Amygdala (tissue), 56 donors: ENCODE measurements around the gene CATSPERE.
"Not testable (repeated sequence)": the region's sequence is repeated elsewhere in the genome, so short reads cannot be mapped to it uniquely, and the experiment has no call there.

ENCODE experiments used
- DNase-seq, 56 donors: peaks; one replicate each; lab custom pipeline; 2025; lab: John Stamatoyannopoulos, UW

The CATSPERE gene

DNA sequence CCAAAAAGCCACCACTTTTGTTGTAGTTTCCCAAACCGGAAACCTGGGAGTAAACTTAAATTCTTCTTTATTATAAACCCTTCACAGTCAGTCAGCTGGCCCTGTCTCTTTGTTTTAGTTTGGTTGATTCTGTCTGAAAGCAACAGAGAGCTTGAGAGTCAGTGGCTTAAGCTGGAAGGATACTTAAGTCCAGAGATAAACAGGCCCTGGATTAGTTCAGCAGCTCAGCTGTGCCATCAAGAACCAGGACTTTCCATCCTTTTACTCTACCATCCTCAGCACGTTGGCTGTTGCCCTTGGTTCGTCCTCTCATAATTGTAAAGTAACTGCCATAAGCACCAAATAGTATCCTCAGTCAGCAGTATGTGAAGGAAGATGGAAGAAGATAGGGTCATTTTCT lies 196.3 kb downstream of the CATSPERE start:
- DNase-seq = no peak

DNA sequence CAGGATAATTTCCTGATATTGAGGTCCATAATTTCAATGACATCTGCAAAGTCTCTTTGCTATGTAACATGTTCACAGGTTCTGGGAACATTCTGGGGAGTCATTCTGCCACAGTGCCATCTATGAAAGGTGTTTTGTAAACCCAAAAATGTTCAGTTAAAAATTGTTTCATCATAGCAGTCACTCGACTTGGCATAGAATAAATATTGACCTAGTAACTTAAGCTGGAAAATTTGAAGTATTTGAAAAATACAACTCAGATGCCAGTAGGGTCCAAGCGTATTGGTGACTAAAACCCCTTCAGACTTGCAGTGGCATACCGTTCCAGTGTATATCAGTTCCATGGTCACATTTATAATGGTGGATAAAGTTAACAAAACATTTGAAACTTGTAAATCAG lies 198.6 kb downstream of the CATSPERE start:
- DNase-seq = no peak

DNA sequence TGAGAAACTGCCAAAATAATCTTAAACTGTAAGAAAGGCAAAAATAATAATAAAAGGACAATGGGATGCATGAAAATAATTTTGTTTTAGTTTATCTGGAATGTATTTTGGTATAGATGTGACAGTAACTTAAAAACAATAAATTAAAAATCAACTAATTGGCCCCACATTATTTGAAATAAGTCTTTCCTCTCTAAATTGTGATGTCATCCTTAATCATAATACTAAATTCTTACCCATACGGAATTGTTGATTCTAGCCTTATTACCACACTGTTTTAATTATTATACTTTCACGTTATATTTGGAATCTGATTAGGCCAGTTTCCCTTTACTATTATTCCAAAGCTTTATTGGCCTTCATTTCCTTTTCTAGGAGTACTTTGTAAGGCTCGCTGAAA lies 199.5 kb downstream of the CATSPERE start:
- DNase-seq = no peak

DNA sequence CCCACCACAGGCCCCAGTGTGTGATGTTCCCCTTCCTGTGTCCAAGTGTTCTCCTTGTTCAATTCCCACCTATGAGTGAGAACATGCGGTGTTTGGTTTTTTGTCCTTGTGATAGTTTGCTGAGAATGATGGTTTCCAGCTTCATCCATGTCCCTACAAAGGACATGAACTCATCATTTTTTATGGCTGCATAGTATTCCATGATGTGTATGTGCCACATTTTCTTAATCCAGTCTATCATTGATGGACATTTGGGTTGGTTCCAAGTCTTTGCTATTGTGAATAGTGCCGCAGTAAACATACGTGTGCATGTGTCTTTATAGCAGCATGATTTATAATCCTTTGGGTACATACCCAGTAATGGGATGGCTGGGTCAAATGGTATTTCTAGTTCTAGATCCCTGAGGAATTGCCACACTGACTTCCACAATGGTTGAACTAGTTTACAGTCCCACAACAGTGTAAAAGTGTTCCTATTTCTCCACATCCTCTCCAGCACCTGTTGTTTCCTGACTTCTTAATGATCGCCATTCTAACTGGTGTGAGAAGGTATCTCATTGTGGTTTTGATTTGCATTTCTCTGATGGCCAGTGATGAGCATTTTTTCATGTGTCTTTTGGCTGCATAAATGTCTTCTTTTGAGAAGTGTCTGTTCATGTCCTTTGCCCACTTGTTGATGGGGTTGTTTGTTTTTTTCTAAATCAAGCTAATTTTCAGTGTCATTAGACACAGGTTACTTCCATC lies 200.7 kb downstream of the CATSPERE start:
- DNase-seq = not testable (repeated sequence)

DNA sequence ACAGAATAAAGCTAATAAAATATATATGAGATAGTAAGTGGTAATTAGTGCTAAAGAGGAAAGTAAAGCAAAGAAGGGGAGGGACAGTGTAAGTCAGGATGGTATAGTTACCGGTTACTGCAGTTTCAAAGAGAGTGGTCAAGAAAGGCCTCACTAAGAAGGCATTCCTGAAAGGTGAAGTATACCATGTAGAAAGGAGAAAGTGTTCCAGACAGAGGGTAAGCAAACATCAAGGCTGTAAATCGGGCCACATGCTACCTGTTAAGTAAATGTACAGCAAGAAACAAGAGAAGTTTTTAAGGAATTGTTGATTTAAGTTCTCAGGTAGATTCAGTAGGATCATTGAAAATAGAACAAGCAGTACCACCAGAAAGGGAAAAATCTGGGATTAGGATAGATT lies 201.5 kb downstream of the CATSPERE start:
- DNase-seq = no peak

DNA sequence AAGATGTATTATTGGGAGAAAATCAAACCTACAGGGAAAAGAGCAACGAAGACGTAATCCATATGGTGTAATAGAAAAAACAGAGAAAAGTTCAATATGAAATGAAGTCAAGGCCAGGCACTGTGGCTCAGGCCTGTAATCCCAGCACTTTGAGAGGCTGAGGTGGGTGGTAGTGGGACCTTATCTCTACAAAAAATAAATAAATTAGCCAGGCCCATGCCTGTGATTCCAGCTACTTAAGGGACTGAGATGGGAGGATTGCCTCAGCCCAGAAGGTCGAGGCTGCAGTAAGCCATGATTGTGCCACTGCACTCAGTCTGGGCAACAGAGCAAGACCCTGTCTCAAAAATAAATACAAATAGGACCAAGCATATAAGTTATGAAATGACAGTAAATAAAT lies 203.3 kb downstream of the CATSPERE start:
- DNase-seq = no peak

DNA sequence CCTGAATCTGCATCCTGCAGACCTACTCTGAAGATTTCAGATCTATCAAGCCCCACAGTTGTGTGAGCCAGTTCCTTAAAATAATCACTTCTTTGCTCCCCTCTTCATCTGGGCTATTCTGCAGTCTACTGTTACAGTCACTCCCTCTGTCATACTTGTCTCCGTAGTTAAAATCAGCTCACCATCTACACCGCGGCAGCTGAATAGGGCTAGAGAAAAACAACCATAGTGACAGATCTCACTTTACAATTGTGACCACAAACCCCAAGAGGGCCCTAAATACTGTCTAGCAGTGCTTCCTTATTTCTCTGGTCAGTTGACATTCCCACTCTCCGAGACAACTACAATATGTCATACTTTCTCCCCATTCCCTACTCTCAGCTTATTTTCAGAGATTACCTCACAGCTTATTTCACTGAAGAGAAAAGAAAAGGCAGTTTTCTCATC lies 204.7 kb downstream of the CATSPERE start:
- DNase-seq = no peak

DNA sequence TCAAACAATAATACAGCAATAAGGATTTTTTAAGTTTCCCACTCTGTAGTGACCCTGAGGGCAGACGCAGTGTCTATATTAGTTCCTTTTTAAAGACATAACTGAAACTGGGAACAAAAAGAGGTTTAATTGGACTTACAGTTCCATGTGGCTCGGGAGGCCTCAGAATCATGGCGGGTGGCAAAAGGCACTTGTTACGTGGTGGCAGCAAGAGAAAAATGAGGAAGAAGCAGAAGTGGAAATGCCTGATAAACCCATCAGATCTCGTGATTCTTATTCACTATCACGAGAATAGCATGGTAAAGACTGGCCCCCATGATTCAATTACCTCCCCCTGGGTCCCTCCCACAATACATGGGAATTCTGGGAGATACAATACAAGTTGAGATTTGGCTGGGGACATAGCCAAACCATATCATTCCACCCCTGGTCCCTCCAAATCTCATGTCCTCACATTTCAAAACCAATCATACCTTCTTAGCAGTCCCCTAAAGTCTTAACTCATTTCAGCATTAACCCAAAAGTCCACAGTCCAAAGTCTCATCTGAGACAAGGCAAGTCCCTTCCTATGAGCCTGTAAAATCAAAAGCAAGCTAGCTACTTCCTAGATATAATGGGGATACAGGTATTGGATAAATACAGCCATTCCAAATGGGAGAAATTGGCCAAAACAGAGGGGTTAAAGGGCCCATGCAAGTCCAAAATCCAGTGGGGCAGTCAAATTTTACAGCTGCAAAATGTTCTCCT lies 205.8 kb downstream of the CATSPERE start:
- DNase-seq = not testable (repeated sequence)

DNA sequence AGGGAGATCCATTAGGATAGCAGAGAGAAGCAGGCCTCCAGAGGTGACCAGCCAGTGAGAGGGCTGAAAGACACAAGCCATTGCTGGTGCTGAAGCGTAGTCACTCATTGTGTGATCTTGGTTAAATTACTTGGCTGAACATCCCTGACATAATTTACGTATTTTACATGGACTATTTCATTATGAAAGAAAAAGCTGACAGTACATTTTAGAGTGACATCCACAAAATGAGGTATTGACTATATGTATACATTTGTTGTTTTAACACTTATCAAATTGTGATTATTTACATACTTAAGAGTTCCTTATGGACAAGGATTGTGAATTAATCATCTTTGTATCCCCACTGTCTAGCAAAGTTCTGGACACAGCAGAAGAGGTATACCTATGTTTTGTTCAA lies 206.7 kb downstream of the CATSPERE start:
- no peak for DNase-seq

DNA sequence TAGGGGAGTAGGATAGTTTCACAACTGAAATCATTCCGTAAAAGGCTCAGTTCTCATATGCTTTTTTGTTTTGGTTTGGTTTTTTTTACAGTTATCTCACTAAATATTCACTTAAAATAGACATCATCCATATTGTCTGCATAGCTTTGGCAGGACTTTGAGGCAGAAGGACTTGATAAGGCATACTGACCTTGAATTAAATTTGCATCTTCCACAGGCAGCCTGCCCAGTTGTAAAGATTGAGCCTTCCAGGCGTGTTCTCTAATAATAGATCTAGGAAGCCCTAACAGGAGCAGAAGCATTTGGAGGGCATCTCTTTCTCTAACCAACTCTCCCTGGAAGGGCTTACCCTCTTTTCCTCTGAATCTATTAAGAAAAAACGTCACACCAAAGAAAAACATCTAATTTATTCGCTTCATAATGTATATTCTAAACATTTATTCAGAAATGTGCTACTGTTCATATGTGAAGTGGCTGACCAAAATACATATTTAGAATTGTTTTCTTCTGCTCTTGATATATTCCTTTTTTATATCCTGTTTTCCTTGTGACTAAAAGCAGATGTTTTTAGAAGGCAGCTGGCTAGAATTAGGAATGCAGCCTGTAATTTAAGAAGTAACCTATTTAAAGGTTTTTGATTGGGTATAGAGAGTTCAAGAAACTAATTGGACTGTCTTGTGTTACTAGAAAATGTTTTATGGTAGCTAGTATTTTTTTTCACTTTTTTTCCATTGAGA lies 212.0 kb downstream of the CATSPERE start:
- DNase-seq = no peak

DNA sequence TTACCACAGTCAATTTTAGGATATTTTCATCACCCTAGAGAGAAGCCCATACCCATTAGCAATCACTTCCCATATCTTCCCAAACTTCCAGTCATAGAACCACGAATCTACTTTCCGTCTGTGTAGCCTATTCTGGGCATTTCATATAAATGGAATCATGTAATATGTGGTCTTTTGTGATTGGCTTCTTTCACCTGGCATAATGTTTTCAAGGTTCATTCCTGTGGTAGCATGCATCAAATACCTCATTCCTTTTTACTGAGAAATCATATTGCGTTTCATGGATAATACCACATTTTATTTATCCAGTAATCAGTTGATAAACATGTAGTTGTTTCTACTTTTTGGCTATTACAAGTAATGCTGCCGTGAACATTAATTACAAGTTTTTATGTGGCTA lies 213.4 kb downstream of the CATSPERE start:
- no peak for DNase-seq

DNA sequence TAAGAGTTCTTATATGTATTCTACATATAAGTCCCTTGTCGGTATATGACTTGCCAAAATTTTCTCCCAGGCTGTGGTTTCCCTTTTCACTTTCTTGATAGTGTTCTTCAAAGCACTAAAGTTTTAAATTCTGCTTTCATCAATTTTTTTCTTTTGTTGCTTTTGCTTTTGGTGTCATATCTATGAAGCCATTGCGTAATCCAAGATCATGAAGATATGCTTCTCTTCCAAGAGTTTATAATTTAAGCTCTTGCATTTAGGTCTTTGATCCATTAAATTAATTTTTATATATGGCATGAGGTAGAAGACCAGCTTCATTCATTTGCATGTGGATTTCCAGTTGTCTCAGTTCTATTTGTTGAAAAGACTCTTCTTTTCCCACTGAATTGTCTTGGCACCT lies 214.1 kb downstream of the CATSPERE start:
- no peak for DNase-seq

DNA sequence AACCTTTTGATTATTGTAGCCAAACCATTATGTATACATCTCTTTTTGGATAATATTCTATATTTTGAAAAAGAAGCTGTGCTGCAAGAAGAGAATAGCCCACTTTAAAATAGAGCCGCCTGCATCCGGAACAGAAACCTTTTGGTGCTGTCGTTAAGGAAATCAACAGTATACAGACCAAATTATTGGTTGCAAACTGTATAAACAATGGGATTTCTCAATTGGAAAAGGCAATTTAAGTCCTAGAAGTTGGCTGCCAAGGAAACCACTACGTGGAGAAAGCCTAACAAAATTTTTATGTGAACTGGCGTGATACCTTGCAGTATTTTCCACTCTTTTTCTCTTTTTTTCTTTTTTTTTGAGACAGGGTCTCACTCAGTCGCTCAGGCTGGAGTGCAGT lies 217.6 kb downstream of the CATSPERE start:
- no peak for DNase-seq

DNA sequence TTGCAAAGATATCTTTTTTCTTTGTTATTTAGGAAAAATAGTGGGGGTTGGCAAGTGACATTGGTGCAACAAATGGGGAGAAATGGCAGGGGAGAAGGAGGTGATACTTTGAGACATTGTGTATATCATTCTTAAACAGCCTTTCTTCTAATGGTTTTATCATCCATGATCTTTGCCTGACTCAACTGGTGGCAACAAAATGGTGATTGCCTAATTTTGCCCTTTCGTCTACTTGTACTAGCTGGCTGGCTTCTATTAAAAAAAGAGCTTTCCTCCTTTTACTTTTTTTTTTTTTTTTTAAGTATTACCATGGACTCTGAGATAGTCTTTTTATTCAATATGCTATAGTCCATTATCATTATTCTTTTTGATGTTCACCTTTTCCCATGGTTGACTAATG lies 219.6 kb downstream of the CATSPERE start:
- DNase-seq = no peak

DNA sequence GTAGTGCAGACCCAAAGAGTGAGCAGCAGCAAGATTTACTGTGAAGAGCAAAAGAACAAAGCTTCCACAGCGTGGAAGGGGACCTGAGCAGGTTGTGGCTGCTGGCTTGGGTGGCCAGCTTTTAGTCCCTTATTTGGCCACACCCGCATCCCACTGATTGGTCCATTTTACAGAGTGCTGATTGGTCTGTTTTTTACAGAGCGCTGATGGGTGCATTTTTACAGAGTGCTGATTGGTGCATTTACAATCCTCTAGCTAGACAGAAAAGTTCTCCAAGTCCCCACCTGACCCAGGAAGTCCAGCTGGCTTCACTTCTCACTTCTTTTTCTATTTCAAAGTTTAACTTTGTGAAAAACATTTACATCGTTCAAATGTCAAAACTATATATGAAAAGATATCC lies 221.0 kb downstream of the CATSPERE start:
- DNase-seq = not testable (repeated sequence)
